HT-29 (cell line): Measurements from ENCODE around the gene PTPN6. TPM values are rescaled to one million over a fixed set of nuclear protein-coding genes. Genes with fewer than 3 reads are reported as not detected.

Source experiments
- DNase-seq: peaks from one replicate; pipeline ENCODE4 v3.0.0-alpha.2; 2015; ENCODE audit warnings: low spot score
- total RNA-seq: library from RNA; depleted of rRNA; stranded (reverse); fragments of >200 nt; shearing (Covaris generic); gene quantifications from 2 replicates; pipeline ENCODE4 v1.2.3, GENCODE V29; 2014

PTPN6 gene
- total RNA-seq, 1 experiment from 2014 or later, result 35.2 TPM

DNA sequence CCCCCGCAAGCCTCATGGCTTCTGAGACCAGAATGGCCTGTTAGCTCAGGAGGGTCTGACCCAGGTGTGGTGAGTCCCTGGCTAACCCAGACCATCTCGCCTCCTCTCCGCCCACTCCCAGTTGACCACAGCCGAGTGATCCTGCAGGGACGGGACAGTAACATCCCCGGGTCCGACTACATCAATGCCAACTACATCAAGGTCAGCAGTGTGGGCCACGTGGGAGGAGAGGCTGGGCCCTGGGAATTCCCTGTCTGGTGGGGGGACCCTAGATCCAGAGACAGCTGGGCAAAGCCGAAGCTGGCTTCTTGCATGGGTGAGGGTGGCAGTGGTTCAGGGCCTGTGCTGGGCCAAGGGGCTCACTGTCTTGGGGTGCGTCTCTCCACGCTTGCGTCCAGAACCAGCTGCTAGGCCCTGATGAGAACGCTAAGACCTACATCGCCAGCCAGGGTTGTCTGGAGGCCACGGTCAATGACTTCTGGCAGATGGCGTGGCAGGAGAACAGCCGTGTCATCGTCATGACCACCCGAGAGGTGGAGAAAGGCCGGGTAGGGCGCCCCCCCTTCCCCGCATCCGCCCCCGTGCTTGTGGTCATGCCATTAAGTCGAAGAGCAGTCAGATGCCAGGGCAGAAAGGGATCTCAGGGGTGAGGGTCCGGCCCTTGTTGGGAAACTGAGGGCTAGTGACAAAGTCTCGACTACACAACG, 5.0 kb downstream of the PTPN6 start:
- no peak for DNase-seq

DNA sequence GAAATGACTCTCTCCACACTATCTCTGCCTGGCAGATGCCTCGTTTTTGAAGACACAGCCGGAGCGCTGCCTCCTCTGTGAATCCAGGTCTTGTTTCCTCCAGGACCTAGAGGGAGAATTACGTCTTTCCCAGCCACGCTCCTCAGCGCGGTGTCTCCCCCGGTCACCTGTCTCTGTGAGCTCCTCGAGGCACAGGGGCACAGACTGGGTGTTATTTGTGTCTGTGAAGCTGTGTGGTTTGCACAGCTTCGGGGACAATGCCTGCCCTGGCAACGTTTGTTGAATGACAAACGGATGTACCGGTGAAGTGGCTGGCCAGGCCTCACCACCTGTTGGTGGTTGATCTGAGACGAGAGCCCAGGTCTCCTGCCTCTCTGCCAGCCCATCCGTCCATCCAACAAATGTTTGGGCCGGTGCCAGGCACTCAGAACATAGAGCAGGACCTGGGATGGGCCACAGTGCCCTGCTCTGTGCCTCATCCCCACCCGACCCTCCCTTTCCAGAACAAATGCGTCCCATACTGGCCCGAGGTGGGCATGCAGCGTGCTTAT, 6.1 kb downstream of the PTPN6 start:
- DNase-seq, result no peak

DNA sequence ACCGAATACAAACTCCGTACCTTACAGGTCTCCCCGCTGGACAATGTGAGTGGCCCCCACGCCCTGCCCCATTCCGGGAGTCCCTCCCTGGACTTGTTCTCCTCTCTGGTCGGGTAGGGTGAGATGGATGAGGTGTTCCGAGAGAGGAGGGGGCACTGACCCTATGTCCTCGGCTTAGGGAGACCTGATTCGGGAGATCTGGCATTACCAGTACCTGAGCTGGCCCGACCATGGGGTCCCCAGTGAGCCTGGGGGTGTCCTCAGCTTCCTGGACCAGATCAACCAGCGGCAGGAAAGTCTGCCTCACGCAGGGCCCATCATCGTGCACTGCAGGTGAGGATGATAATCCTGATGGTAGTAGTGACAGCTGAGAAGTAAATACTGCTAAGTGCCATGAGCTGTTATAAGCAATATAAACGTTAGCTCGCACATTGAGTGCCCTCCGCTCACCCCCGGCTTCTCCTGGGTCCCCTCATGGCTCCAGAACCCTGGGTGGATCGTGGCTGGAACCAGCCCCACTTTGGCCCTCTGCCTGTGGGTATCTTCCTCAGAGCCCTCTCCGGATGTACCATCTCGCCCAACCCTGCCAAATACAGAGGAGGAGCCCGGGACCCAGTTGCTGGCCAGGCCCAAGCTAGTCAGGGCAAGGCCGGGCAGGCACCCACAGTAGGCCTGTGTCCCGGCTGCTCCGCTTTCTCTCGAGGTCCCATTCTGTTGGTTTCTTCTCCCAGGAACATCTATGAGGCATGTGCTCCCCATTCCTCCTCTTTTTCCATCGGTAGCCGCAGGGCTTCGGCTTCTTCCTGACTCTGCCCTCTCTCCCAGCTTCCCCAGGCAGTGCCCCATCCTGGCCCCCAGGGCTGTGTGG, 6.8 kb downstream of the PTPN6 start:
- no peak for DNase-seq

DNA sequence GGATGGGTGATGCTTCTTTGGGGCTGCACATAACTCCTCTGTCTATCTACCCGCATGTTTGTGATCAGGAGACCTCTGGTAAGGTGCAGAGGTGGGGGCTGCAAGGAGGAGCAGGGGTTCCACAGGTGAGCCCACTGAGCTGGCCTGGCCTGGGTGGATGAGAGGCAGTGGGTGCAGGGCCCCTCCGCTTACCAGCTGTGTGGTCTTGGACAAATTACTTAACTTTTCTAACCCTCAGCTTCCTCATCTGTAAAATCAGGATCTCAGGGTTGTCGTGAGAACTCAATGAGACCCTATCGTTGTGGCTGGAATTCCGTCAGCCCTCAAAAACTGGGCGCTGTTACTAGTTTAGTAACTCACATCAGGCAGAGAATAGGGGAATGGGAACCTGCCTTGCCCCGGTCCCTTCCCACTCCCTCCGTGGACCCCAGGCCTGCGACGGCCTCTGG, 7.5 kb downstream of the PTPN6 start:
- DNase-seq, result no peak

DNA sequence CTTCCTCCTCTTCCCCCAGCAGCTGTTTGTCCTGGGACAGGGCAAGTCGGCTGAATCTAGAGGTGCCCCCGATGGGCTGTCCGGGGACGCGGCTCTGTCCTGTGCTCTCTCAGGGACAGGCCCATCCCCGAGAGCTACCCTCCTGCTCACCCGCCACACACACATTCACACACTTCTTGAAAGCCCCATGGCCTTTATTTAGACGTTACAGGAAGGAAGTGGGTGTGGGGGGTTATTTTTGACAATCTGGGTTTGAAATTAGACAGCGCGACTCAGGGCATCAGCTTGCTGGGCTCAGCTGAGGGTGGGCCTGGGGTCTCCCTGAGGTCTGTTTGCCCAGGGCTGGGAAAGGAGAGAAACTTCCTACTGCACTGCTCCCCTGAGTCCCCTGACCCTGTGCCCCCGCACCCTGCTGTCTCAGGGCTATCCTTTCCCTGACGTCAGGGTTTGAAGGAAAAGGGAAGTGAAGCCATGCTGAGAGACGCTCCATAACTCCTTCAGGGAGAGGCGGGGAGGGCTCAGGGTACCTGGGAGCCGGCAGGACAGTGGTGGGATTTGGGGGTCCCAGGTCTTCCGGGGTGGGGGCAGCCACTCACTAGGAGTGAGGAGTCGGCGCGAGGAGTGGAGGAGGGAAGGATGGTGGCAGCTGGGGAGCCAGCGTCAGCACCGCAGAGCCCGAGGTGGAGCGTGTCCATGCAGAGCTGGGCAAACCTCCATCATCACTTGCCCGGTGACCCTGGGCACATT, 8.1 kb downstream of the PTPN6 start:
- DNase-seq, result no peak

DNA sequence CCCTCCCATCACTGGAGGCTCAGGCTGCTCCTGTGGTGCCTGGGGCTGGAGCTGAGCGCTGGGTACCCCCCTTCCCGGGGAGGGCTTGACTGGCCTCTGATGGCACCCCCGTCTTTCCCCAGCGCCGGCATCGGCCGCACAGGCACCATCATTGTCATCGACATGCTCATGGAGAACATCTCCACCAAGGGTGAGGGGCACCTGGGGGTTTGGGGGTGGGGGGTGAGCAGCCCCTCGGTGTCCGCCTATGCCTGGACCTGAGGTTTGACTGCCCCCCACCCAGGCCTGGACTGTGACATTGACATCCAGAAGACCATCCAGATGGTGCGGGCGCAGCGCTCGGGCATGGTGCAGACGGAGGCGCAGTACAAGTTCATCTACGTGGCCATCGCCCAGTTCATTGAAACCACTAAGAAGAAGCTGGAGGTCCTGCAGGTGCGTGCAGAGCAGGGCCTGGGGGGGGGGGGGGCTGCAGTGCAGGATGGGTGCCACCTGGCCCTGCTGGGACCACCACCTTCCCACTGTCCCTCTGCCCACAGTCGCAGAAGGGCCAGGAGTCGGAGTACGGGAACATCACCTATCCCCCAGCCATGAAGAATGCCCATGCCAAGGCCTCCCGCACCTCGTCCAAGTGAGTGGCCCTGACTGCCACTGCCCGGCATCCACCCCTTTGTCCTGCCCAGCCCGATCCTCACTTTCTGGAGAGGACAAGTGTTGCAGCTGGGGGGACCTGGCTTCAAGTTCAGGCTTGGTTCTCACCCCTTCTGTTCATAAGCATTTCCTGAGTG, 8.8 kb downstream of the PTPN6 start:
- no peak for DNase-seq

DNA sequence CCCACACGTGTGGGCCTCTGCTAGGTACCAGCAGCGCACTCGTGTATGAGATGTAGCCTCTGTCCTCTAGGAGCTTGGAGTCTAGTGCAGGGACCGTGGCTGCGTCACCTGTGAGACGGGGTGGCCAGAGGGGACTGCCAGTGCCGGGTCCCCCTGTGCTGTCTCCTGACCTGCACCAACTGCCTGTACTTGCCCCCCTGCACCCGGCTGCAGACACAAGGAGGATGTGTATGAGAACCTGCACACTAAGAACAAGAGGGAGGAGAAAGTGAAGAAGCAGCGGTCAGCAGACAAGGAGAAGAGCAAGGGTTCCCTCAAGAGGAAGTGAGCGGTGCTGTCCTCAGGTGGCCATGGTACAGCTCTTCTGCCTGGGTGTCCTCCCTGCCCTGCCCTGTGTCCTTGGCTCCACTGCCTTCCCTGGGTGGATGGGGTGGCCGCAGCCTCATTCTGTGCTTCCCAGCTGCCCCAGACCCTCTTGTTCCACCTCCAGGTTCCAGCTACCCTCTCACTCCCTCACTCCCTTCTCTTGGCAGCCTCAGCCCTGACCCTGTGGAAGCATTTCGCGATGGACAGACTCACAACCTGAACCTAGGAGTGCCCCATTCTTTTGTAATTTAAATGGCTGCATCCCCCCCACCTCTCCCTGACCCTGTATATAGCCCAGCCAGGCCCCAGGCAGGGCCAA, 9.6 kb downstream of the PTPN6 start:
- DNase-seq, result peak; percentile 54

DNA sequence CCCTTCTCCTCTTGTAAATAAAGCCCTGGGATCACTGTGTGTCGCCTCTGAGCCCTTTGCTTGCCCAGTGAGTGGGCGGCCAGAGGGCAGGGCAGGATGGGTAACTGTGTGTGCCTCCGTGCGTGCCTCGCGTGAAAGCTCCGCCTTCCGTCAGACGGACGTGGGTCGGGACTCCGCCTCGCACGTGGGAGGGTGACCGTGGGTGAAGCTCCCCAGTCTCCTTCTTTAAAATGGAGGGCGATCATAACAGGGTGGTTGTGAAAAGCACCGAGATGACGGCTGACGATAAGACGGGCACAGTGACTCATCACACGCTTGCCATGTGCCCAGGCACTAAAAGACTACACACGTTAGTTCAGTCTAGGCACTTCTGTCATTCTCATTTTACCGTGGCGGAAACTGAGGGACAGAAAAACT, 10.1 kb downstream of the PTPN6 start:
- DNase-seq, result peak; percentile 71

DNA sequence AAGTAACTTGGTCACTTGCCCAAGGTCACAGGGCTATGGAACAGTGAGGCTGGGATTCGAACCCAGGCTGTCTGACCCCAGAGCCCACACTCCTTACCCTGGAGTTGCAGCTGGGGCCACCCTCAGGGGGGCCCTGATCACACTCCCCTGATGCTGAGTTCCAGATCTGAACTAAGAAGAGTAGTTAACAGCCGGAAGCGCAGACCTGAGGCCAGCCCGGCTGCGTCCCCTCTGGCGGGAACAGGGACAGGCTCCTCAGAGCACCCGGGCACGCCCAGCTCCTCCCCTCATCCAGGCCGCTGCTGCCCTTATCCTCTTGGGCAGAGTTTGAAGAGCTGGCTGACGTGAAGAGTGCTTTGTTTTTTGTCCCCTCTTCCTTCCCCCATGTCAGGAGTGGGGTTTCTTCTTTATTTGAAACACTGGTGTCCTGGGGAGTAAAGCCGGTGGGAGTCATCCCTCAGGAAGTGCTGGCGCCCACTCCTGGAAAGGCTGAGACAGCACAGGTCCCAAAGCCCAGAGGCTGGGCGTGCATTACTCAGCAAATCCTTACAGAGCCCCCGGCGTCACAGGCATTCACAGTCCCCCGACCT, 10.6 kb downstream of the PTPN6 start:
- DNase-seq, result peak; percentile 91

DNA sequence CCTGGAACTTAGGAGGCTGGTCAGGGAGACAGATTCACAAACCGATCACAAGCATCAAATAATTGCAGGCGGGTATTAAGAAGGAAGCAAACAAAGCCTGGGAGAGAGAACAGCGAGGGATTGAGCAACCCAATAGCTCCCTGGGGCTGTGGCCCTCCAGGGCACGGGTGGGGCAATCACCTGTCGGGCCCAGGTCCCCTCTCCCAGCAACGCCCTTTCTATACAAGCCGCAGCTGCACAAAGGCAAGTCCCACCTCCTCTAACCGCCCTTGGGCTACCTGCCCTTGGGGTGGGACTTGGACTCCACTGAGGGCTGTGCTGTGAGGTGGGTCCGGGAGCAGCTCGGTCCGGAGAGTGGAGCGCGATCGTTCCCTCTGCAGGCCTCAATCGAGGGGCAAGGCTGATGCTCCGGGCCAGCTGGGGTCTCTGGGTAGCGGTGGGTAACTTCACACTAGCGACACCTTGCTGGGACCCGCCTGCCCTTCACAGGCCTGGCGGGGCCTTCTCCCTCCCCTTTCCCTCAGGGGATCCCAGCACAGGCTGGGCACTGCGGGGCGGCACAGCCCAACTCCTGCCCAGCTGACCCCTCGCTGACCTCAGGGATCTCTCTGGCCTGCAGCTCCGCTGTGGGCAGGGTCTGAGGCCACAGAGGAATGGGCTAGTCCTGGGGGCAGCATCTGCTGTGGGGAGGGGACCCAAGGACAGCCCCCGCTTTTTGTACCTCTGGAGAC, 11.3 kb downstream of the PTPN6 start:
- DNase-seq, result peak; percentile 86

DNA sequence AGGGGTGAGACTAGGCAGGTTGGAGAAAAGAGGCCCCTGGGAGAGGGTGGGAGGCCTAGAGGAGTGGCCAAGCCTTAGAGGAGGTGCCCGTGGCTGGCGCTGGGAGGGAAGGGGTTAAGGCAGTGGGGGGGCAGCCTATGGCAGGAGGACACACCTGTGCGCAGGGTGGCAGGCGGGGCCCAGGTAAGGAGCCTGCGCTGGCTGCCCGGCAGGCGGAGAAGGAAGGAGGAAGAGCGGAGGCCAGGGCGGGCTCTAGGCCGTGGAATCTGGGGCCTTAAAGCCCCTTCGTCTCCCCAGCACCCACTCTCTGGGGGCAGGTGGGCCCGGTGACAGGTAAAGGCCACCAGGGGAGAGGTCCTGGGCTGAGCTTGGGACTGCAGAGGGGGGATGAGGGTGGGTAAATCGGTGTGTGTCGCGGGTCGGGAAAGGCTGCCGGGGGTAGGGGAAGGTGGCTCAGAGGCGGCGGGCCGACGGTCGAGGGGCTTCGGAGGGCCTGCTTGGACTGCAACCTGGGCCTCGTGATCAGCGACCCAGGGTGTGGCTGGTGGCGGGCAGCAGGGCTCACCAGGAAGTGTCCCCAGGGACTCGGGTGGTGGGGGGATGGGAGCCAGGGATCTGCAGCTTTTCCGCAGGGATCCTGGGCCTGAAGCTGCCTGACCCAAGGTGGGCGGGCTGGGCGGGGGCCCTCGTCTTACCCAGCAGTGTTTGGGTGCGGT, 12.0 kb downstream of the PTPN6 start:
- DNase-seq, result peak; percentile 96

DNA sequence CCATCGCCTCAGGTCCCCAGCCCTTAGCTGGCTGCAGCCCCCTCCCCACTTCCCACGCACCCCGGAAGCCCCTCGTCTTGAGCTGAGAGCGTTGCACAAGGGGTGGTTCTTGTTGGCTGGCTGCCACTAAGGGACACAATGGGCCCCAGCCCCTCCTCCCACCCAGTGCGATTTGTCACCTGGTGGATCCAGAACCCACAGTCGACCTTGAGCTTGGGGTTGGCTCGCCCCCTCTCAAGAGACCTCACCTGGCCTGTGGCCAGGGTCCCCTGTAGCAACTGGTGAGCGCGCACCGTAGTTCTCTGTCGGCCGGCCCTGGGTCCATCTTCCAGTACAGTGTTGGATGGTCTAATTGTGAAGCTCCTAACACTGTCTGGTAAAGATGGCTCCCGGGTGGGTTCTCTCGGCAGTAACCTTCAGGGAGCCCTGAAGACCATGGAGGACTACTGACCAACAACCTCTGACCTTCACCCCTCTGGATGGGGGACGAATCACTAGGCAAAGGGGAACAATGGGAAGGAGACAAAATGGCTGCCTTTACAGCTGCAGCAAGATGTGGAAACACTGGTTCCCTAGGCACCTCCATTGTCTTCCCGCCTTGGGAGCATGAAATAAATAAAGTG, 12.7 kb downstream of the PTPN6 start:
- peak; percentile 56 for DNase-seq

DNA sequence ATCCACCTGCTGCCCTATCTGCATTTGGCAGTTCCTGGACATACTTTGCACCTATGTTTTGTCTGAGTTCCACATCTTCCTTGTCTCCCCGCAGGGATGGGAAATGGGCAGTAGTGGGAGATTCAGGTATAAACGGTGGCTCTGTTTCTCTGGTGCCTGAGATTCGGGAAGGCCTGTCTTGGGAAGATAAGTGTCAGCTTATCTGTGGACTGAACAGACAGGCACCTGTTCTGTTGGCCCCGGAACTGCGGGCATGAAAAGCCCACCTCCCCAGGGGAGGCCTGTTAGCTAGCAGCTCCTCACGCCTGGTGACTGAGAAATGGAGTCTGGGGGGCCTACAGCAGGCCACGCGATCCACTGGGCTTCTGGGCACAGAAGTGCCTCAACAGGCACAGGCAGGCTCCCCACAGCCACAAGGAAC, 13.5 kb downstream of the PTPN6 start:
- DNase-seq, result no peak

DNA sequence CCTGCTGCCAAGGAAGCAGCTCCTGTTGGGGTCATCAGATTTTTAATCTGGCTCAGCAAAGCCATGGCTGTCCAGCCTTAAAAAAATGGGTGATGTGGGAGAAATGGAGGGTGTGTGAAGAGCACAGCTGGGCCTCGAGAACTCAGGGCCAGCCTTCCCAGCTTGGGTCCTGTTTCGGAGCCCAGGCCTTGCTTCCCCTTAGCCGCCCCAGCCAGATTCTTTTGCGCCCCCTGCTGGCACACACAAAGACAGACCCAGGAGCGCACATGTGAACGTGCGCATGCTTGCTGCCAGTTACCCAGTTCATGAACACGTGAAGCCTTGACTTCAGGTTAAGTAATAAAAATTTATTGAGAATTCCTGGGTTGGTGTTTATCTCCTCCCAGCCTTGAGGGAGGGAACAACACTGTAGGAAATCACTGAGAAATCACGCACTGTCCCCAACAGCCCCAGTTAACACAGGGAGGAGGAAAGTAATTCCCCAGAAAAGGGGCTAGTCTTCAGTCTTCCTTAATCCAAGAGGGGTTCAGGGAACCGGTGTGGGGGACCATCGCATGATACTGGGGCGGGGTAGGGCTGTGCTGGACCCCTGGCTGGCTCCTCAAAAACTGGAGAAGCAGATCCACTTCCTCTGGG, 14.0 kb downstream of the PTPN6 start:
- peak; percentile 90 for DNase-seq

DNA sequence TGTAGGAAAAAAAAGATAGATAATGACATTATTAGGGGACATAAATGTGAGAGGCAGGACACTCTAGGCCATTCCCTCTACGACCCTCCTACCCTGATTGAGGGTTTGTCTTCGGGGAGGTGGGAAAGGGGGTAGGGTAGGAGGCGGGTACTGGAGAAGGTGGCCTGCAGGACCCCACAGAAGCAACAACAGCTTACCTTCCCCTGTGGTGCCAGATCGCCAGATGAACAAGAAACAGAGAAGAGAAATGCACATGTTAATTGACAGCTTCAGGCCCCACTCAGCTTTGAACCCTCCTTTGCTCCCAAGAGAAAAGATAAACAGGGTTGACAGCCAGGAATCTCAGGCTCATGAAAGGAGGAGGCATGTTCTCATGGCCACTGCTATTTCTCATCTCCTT, 14.6 kb downstream of the PTPN6 start:
- no peak for DNase-seq

DNA sequence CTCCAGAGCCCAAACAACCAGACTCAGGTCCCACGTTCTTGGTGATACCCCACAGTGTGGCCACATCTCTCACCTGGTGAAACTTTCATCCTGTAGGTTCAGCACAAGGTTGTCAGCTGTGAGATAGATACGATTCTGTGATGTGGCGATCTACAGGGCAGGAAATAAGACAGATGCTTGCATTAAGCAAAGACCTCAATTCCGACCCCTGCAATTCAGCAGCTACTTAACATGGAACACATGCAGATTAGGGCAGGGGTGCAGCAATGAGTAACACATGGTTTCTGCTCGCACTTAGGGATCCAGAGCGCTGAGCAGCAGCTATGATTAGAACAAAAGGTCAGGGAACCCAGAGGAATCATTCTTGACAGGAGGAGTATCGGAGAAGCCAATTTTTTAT, 15.2 kb downstream of the PTPN6 start:
- no peak for DNase-seq

DNA sequence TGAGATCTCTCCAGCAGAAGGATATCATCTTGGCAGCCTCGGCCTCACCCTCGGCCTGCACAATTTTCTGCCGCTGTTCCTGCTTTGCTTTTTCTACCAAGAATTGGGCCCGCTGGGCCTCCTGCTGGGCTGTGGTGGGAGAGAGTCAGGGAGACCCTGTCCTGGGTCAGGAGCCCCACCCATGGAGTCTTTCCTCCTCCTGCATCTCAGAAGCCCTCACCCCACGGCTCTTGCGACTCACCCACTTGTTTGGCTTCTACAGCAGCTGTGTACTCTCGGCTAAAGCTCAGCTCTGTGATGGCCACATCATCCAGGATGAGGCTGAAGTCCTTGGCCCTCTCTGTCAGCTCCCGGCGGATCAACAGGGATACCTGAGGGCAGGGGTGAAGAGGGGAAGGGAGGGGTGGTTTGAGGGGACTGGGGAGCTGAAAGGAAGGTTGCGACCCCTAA, 16.5 kb downstream of the PTPN6 start:
- no peak for DNase-seq

DNA sequence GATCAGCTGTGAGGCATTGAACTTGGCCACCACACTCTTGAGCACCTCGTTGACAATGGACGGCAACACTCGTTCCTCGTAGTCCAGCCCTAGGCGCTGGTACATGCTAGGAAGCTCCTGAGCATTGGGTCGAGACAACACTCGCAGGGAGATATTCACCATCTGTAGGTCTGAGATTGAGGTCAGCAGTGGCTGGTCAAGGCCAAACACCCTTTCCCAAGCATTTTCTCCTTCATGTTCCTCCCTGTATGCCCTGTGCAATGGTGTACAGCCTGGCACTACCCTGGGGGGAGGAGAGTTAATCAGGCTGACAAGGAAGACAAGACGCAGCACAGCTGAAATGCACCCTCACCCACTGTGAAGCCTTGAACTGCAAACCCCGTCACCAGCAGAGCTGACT, 17.3 kb downstream of the PTPN6 start:
- no peak for DNase-seq
